GM23248 (cell line): Measurements from ENCODE around the gene PARP11. TPM values are rescaled to one million over a fixed set of nuclear protein-coding genes. Genes with fewer than 3 reads are reported as not detected.

ENCODE experiments used
- DNase-seq: peaks from one replicate; pipeline ENCODE4 v3.0.0-alpha.2; 2015
- H2AFZ ChIP-seq: fragments of 200-600 bp; sonication (generic); 2 replicates; pipeline ENCODE4 v1.6.1; 2016; ENCODE audit warnings: antibody characterized with exemption
- H3F3A ChIP-seq: fragments of 200-600 bp; sonication (generic); 2 replicates; pipeline ENCODE4 v1.6.1; 2016; ENCODE audit warnings: mild to moderate bottlenecking, antibody characterized with exemption, mixed run types; ENCODE audit not compliant: insufficient read depth
- H3K27ac ChIP-seq: fragments of 200-600 bp; sonication (generic); 2 replicates; pipeline ENCODE4 v1.5.1; 2016; ENCODE audit warnings: mild to moderate bottlenecking
- H3K27me3 ChIP-seq: fragments of 200-600 bp; sonication (generic); replicated peaks from 2 replicates; pipeline ENCODE4 v1.6.1; 2016; ENCODE audit warnings: mild to moderate bottlenecking; ENCODE audit not compliant: insufficient read depth
- H3K36me3 ChIP-seq: fragments of 200-600 bp; sonication (generic); 2 replicates; pipeline ENCODE4 v1.6.1; 2016; ENCODE audit warnings: low read depth, mild to moderate bottlenecking
- H3K4me1 ChIP-seq: fragments of 200-600 bp; sonication (generic); 2 replicates; pipeline ENCODE4 v1.6.1; 2016; ENCODE audit warnings: mild to moderate bottlenecking; ENCODE audit not compliant: insufficient read depth
- H3K4me2 ChIP-seq: fragments of 200-600 bp; sonication (generic); one replicate; pipeline ENCODE4 v1.6.1; 2016; ENCODE audit warnings: mild to moderate bottlenecking; ENCODE audit not compliant: unreplicated experiment
- H3K4me3 ChIP-seq: fragments of 200-600 bp; sonication (generic); 2 replicates; pipeline ENCODE4 v1.5.1; 2016; ENCODE audit warnings: mild to moderate bottlenecking
- H3K79me2 ChIP-seq: fragments of 200-600 bp; sonication (generic); 2 replicates; pipeline ENCODE4 v1.6.1; 2016; ENCODE audit warnings: mild to moderate bottlenecking; ENCODE audit not compliant: insufficient read depth
- H3K9ac ChIP-seq: fragments of 200-600 bp; sonication (generic); 2 replicates; pipeline ENCODE4 v1.6.1; 2016; ENCODE audit warnings: mild to moderate bottlenecking
- H3K9me2 ChIP-seq: fragments of 200-600 bp; sonication (generic); 2 replicates; pipeline ENCODE4 v1.6.1; 2016; ENCODE audit warnings: mixed run types, mild to moderate bottlenecking, moderate library complexity; ENCODE audit not compliant: insufficient read depth
- H3K9me3 ChIP-seq: fragments of 200-600 bp; sonication (generic); one replicate; pipeline ENCODE4 v1.6.1; 2017; ENCODE audit warnings: low read depth
- H4K20me1 ChIP-seq: fragments of 200-600 bp; sonication (generic); 2 replicates; pipeline ENCODE4 v1.6.0; 2016; ENCODE audit not compliant: insufficient read depth
- EZH2 ChIP-seq: fragments of 200-600 bp; sonication (generic); IDR thresholded peaks from 2 replicates; pipeline ENCODE4 v1.6.1; 2018; ENCODE audit warnings: antibody characterized with exemption, mild to moderate bottlenecking; ENCODE audit not compliant: insufficient read depth, poor library complexity, severe bottlenecking
- EZH2phosphoT487 ChIP-seq: fragments of 200-600 bp; sonication (generic); IDR thresholded peaks from 2 replicates; pipeline ENCODE4 v1.6.1; 2018; ENCODE audit warnings: antibody characterized with exemption, moderate library complexity, mild to moderate bottlenecking, low read depth; ENCODE audit not compliant: insufficient read depth
- WGBS, 2 experiments: methylation state at CpG; one replicate each; pipeline ENCODE4 v1.1.6; 2015 to 2017; ENCODE audit warnings: low lambda C conversion rate in 2 of 2, low coverage in 1 of 2; ENCODE audit errors: missing lambda C conversion rate in 2 of 2; 5-methylcytosine and 5-hydroxymethylcytosine counted together
- in situ Hi-C: fragments of 300-500 bp; cut with MboI; formaldehyde crosslinking; loops from 2 replicates; pipeline ENCODE4 v1.15.0; 2020
- polyA plus RNA-seq: library from polyadenylated mRNA; unstranded; fragments of >200 nt; fragmentation: Nextera tagmentation; extraction: Ambion mirVana; gene quantifications from 2 replicates; pipeline ENCODE4 v1.2.1, GENCODE V29; 2016
- total RNA-seq: library from RNA; depleted of rRNA; stranded (reverse); fragments of >200 nt; shearing (Covaris generic); gene quantifications from 2 replicates; pipeline ENCODE4 v1.2.3, GENCODE V29; 2014

PARP11 gene
- total and polyA plus RNA-seq, 2 experiments from 2014 or later: 2.1 to 6.2 TPM

DNA sequence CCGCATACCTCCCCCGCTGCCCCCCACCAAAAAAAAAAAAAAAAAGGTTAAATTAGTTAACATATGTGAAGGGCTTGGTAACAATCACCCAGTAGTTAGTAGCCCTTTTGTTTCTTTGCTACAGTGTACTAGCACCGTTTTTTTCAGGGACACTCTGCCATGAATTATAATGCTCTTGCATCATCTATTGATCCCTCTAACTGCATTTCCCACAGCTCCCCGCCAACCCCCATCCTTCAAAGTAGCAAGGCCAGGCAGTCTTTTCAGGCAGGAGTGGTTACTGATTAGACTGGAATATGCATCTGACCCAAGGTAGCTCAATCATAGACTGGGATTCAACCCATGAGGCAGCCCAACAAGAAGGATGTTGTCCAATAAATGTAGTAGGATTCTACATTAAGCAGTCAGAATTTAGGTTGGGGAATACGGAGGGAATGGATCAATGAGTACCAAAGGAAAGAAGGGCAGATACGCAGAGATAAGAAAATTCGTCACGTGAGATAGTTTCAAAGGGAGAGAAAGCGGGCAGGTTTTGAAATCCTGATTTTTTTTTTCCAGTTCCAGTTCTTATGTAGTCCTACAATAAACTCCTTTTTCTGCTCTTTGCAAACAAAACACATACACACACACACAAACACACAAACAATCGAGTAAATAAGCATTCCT is 80.4 kb downstream of the PARP11 start:
- H3K36me3 ChIP-seq: no peaks in the 10 kb centered on the region
- no peaks in the 10 kb centered on the region for H3K27me3 ChIP-seq
- no peak overlapping the region for H2AFZ ChIP-seq
- no peaks in the 10 kb centered on the region for H3K9me3 ChIP-seq
- no peak overlapping the region for H3K4me2 ChIP-seq
- no peaks in the 10 kb centered on the region for H3K79me2 ChIP-seq
- no peak overlapping the region for H3K27ac ChIP-seq
- no peak overlapping the region for H3K4me3 ChIP-seq
- in situ Hi-C loops: no loop called here
- no peak for DNase-seq
- no peaks in the 10 kb centered on the region for H3F3A ChIP-seq
- H4K20me1 ChIP-seq: no peaks in the 10 kb centered on the region
- 75 to 81% methylated on average over 10 of the region's 10 CpGs for WGBS, 2 experiments
- H3K9ac ChIP-seq: no peak overlapping the region
- H3K9me2 ChIP-seq: no peaks in the 10 kb centered on the region
- TF ChIP-seq EZH2 (no peak), EZH2phosphoT487 (no peak)
- no peaks in the 10 kb centered on the region for H3K4me1 ChIP-seq

DNA sequence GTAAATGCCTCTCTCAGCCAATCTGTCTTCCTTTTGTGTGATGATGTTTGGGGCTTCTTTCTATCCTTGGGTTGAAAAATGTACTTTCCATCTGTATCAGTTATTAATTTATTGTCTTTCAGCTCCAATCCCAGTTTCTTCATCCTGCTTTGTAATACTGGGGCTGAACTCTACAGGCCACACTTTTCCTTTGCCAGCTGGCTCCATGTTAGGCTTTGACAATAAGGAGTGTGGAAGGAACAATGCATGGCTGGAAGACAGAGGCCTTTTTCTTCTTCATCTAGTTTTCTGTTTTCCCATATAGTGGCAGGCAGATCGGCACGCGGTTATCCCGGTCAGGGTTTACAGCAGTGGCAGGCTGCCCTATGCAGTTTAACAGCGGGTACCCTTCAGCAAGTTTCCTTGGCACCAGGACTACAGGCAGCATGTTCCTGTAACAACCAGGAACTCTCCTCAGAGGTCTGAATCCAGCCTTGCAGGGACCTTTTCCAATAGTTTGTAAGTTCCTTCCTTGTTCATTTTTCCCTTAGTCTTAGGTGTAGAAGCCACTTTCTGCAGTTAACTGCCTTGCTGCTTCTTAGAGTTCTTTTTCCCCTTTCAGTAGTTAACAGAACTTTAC is 81.8 kb downstream of the PARP11 start:
- in situ Hi-C loops: no loop called here
- Histone ChIP-seq H3K79me2 (no peaks in the 10 kb centered on the region), H4K20me1 (no peaks in the 10 kb centered on the region), H3K9me2 (no peaks in the 10 kb centered on the region), H3K36me3 (no peaks in the 10 kb centered on the region), H3K4me2 (no peak overlapping the region), H3K4me1 (no peaks in the 10 kb centered on the region), H3F3A (no peaks in the 10 kb centered on the region), H2AFZ (no peak overlapping the region), H3K27ac (no peak overlapping the region), H3K4me3 (no peak overlapping the region), H3K9ac (no peak overlapping the region), H3K27me3 (no peaks in the 10 kb centered on the region), H3K9me3 (no peaks in the 10 kb centered on the region)
- 87 to 90% methylated on average over 5 of the region's 5 CpGs for WGBS, 2 experiments
- DNase-seq: no peak
- TF ChIP-seq EZH2phosphoT487 (no peak), EZH2 (no peak)

DNA sequence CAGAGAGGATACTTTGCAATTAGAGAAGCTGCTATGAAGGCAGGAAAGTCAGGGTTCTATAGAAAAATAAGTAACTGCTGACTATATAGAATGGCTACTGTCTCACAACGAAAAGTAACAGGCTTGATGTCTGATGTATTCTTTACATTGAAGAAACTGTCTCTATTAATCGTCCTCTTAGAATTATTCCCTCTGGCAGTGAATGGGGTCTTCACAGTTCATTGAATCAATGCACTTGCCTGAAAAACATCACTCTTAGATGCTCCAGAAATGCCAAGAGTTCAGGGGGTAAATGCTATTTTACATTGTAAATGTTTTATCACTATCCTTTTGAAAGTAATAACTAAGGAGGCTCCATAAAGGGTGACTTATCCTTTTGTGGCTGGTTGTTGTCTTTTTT is 82.6 kb downstream of the PARP11 start:
- H3K27me3 ChIP-seq: no peaks in the 10 kb centered on the region
- H3K4me3 ChIP-seq: no peak overlapping the region
- H4K20me1 ChIP-seq: no peaks in the 10 kb centered on the region
- H3K9me3 ChIP-seq: no peaks in the 10 kb centered on the region
- 52 to 55% methylated on average over 2 of the region's 2 CpGs for WGBS, 2 experiments
- no peaks in the 10 kb centered on the region for H3K79me2 ChIP-seq
- no peaks in the 10 kb centered on the region for H3K9me2 ChIP-seq
- DNase-seq: no peak
- TF ChIP-seq EZH2 (no peak), EZH2phosphoT487 (no peak)
- H3K36me3 ChIP-seq: no peaks in the 10 kb centered on the region
- no peak overlapping the region for H3K27ac ChIP-seq
- H3K4me2 ChIP-seq: no peak overlapping the region
- no peaks in the 10 kb centered on the region for H3F3A ChIP-seq
- H3K4me1 ChIP-seq: no peaks in the 10 kb centered on the region
- no peak overlapping the region for H3K9ac ChIP-seq
- no peak overlapping the region for H2AFZ ChIP-seq
- in situ Hi-C loops: no loop called here

DNA sequence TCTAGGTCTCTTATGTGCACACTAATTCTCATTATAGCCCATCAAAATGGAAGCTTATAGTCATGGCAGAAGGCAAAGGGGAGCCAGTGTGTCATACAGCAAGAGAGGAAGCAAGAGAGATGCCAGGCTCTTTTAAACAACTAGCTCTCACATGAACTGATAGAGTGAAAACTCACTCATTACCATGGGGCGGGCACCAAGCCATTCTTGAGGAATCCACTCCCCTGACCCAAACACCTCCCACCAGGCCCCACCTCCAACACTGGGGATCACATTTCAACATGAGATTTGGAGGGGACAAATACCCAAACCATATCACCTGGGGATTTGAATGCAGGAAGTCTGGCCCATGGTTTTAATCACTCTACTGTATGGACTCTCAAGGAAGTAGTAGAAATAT is 83.4 kb downstream of the PARP11 start:
- no peaks in the 10 kb centered on the region for H3K36me3 ChIP-seq
- DNase-seq: no peak
- no peaks in the 10 kb centered on the region for H3K9me2 ChIP-seq
- no peaks in the 10 kb centered on the region for H4K20me1 ChIP-seq
- no peak overlapping the region for H3K4me3 ChIP-seq
- H3K4me1 ChIP-seq: no peaks in the 10 kb centered on the region
- no peak overlapping the region for H3K9ac ChIP-seq
- no peaks in the 10 kb centered on the region for H3F3A ChIP-seq
- H3K79me2 ChIP-seq: no peaks in the 10 kb centered on the region
- H3K4me2 ChIP-seq: no peak overlapping the region
- H3K9me3 ChIP-seq: no peaks in the 10 kb centered on the region
- 35 to 47% methylated on average over 1 of the region's 1 CpG for WGBS, 2 experiments
- TF ChIP-seq EZH2phosphoT487 (no peak), EZH2 (no peak)
- in situ Hi-C loops: loop anchor here (10.0 kb wide), 1 partner anchor 495 kb away; no protein-coding TSS in a partner anchor
- no peaks in the 10 kb centered on the region for H3K27me3 ChIP-seq
- H3K27ac ChIP-seq: no peak overlapping the region
- no peak overlapping the region for H2AFZ ChIP-seq
